A673 (cell line): ENCODE measurements around the gene HAPLN3. TPM values are rescaled to one million over a fixed set of nuclear protein-coding genes. Genes with fewer than 3 reads are reported as not detected.

Source experiments
- BruUV-seq: library from RNA; stranded (reverse); fragments of 400-500 nt; replicated peaks from 2 replicates; lab custom pipeline; 2021; lab: Mats Ljungman, UMichigan
- CTCF ChIA-PET: fragments of 300-600 bp; sonication (Branson Sonifier 250); formaldehyde crosslinking; loops from one replicate; lab custom pipeline; 2022; ENCODE audit warnings: antibody characterized with exemption; lab: Charles Lee
- POLR2A ChIA-PET: fragments of 300-600 bp; sonication (Branson Sonifier 250); formaldehyde crosslinking; loops from one replicate; lab custom pipeline; 2022; ENCODE audit warnings: antibody characterized with exemption; ENCODE audit not compliant: low non-redundant PET; lab: Charles Lee
- DNase-seq: peaks from one replicate; pipeline ENCODE4 v3.0.0-alpha.2; 2015; ENCODE audit warnings: low spot score
- H3K27ac ChIP-seq: fragments of 200-600 bp; sonication (generic); 2 replicates; pipeline ENCODE4 v1.5.1; 2016; ENCODE audit warnings: mixed run types, low read depth, mild to moderate bottlenecking, mixed read lengths, antibody characterized with exemption, low read length; ENCODE audit not compliant: poor library complexity, severe bottlenecking
- H3K27me3 ChIP-seq: fragments of 200-600 bp; sonication (generic); replicated peaks from 2 replicates; pipeline ENCODE4 v1.6.1; 2017; ENCODE audit warnings: mixed run types, low read depth, mild to moderate bottlenecking, mixed read lengths, antibody characterized with exemption, low read length; ENCODE audit not compliant: insufficient read depth, poor library complexity
- H3K36me3 ChIP-seq: fragments of 200-600 bp; sonication (generic); 2 replicates; pipeline ENCODE4 v1.6.1; 2016; ENCODE audit warnings: mixed run types, mild to moderate bottlenecking, mixed read lengths, antibody characterized with exemption, low read length; ENCODE audit not compliant: insufficient read depth, poor library complexity, severe bottlenecking
- H3K4me1 ChIP-seq: fragments of 200-600 bp; sonication (generic); 2 replicates; pipeline ENCODE4 v1.6.1; 2017; ENCODE audit warnings: mixed run types, mild to moderate bottlenecking, mixed read lengths, antibody characterized with exemption, low read length; ENCODE audit not compliant: insufficient read depth, poor library complexity, severe bottlenecking
- H3K4me3 ChIP-seq: fragments of 200-600 bp; sonication (generic); 2 replicates; pipeline ENCODE4 v1.5.1; 2016; ENCODE audit warnings: low read depth, mixed run types, mild to moderate bottlenecking, mixed read lengths, low read length; ENCODE audit not compliant: poor library complexity, severe bottlenecking
- H3K9me3 ChIP-seq: fragments of 200-600 bp; sonication (generic); 2 replicates; pipeline ENCODE4 v1.6.1; 2016; ENCODE audit warnings: mixed run types, low read depth, mild to moderate bottlenecking, mixed read lengths, antibody characterized with exemption, low read length; ENCODE audit not compliant: poor library complexity, severe bottlenecking
- EZH2 ChIP-seq: fragments of 200-600 bp; sonication (generic); IDR thresholded peaks from 2 replicates; pipeline ENCODE4 v1.6.1; 2017; ENCODE audit warnings: borderline replicate concordance, low read depth, mild to moderate bottlenecking, mixed read lengths, antibody characterized with exemption, low read length; ENCODE audit not compliant: poor library complexity, severe bottlenecking
- intact Hi-C: fragments of 100-400 bp; cut with micrococcal nuclease; formaldehyde crosslinking; loops from one replicate; pipeline ENCODE4 v1.10.0; 2022; ENCODE audit not compliant: unreplicated experiment
- total RNA-seq: library from RNA; stranded (reverse); gene quantifications from 2 replicates; pipeline ENCODE4 v1.2.3, GENCODE V29; 2021
- TF ChIP-seq, protein P1 (sequence below): fragments of 300-800, 200-600 bp; sonication (generic); conservative IDR thresholded peaks from 2 replicates; pipeline ENCODE4 v1.5.1; 2017; ENCODE audit warnings: low read depth, mild to moderate bottlenecking, antibody characterized with exemption, low read length, moderate library complexity, mixed read lengths

Gene HAPLN3
- total RNA-seq, 1 experiment from 2014 or later = 1.4 TPM

DNA sequence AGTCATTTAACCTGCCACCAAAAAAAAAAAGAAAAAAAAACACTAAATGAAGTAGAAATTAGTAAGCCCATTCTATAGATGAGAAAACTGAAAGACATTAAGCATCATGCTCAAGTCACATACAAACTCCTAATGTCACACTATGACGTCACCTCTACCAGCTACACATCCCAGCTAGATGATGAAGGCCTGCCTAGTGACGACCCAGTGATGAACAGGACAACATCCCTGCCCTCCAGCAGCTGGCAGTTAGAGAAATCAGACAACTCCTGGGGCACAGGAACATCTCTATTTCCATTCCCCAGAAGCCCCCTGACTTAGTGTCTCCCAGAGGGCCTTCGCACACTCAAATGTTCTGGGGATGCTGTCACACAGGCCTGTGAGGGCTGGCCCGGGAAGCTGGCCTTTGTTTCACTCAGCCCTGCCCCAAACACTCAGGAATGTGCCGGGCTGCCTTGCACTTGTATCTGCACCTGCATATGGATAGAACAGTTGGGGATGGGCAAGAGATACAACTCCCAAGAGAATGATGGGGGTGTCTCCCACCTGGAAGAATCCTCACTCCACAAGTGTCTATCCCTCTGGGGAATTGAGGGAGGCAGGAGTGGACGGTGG, 7.0 kb upstream of the HAPLN3 start:
- intact Hi-C loops = no loop called here
- no peak for TF ChIP-seq EZH2
- TF ChIP-seq, protein P1, sequence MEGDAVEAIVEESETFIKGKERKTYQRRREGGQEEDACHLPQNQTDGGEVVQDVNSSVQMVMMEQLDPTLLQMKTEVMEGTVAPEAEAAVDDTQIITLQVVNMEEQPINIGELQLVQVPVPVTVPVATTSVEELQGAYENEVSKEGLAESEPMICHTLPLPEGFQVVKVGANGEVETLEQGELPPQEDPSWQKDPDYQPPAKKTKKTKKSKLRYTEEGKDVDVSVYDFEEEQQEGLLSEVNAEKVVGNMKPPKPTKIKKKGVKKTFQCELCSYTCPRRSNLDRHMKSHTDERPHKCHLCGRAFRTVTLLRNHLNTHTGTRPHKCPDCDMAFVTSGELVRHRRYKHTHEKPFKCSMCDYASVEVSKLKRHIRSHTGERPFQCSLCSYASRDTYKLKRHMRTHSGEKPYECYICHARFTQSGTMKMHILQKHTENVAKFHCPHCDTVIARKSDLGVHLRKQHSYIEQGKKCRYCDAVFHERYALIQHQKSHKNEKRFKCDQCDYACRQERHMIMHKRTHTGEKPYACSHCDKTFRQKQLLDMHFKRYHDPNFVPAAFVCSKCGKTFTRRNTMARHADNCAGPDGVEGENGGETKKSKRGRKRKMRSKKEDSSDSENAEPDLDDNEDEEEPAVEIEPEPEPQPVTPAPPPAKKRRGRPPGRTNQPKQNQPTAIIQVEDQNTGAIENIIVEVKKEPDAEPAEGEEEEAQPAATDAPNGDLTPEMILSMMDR = no peak
- Histone ChIP-seq H3K4me1 (peaks cover 11% of the 10 kb centered on the region), H3K27ac (no peak overlapping the region), H3K9me3 (no peaks in the 10 kb centered on the region), H3K4me3 (no peak overlapping the region), H3K36me3 (peaks cover 3% of the 10 kb centered on the region), H3K27me3 (no peaks in the 10 kb centered on the region)
- BruUV-seq = no TSS peak
- CTCF ChIA-PET = interaction anchor here (0.5 to 0.7 kb wide), 2 partner anchors 23 to 93 kb away, joined by 3 to 10 read pairs; no protein-coding TSS in a partner anchor
- DNase-seq = no peak
- POLR2A ChIA-PET = no interaction called here

DNA sequence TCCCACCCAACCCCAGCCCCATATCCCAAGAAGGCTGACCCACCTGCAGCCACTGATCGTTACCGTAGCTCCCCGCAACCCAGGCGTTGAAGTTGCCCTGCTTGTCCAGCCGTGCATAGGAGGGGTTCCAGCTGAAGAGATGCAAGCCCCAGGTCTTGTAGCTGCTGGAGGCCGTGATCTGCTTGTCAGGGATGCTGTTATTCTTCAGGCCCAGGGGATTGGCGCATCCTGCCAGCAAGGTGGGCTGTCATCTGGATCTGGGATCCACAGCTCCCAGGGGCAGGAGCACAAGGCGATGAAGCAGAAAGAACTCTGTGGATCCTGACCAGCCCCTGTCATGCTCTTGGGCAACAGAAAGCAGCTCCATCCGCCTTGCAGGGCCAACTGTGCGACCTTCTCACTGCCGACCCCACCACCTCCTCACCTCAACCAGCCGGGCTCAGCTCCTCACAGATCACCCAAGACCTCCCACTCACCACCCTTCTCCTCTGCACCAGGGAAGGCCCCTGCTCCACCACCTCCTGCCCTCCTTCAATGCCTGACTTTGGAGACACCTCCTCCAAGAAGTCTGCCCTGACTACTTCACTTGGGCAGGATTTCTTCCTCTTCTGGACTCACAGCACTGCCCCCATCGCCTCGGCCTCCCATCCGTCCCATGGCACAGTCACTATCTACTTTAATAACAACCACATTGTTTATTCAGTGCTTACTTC, 6.3 kb upstream of the HAPLN3 start:
- POLR2A ChIA-PET = no interaction called here
- H3K4me3 ChIP-seq = no peak overlapping the region
- TF ChIP-seq, protein P1 = no peak
- TF ChIP-seq EZH2 = no peak
- no TSS peak for BruUV-seq
- no peak overlapping the region for H3K27ac ChIP-seq
- CTCF ChIA-PET = interaction anchor here (0.7 kb wide), 1 partner anchor 23 kb away, joined by 3 read pairs; no protein-coding TSS in a partner anchor
- no peaks in the 10 kb centered on the region for H3K27me3 ChIP-seq
- H3K9me3 ChIP-seq = no peaks in the 10 kb centered on the region
- intact Hi-C loops = no loop called here
- DNase-seq = no peak
- no peaks in the 10 kb centered on the region for H3K36me3 ChIP-seq
- H3K4me1 ChIP-seq = peaks cover 17% of the 10 kb centered on the region

- H3K36me3 ChIP-seq = no peaks in the 10 kb centered on the region
- BruUV-seq = no TSS peak
These were observed 5.7 kb upstream of the HAPLN3 start for GRCh38 chr15:88900982-88901418.

More at GRCh38 chr15:88900982-88901418, 5.7 kb upstream of the HAPLN3 start:
- TF ChIP-seq, protein P1 = no peak
- TF ChIP-seq EZH2 = no peak
- ChIA-PET POLR2A (no interaction called here), CTCF (no interaction called here)
- Histone ChIP-seq H3K9me3 (no peaks in the 10 kb centered on the region), H3K4me3 (no peak overlapping the region), H3K27me3 (no peaks in the 10 kb centered on the region), H3K27ac (no peak overlapping the region), H3K4me1 (peaks cover 18% of the 10 kb centered on the region)
- DNase-seq = no peak
- intact Hi-C loops = no loop called here
